22Rv1 (cell line): Measurements from ENCODE around the gene PRKCE.

Experiments
- H3K27ac ChIP-seq: fragments of 450-650 bp; 2 replicates; pipeline ENCODE4 v1.5.1; 2017
- CTCF ChIP-seq: fragments of 450-650 bp; IDR thresholded peaks from 2 replicates; pipeline ENCODE4 v1.5.1; 2017; ENCODE audit warnings: mild to moderate bottlenecking
- ZFX ChIP-seq: fragments of 450-650 bp; IDR thresholded peaks from 2 replicates; pipeline ENCODE4 v1.6.1; 2017; ENCODE audit warnings: antibody characterized with exemption, borderline replicate concordance

The PRKCE gene

DNA sequence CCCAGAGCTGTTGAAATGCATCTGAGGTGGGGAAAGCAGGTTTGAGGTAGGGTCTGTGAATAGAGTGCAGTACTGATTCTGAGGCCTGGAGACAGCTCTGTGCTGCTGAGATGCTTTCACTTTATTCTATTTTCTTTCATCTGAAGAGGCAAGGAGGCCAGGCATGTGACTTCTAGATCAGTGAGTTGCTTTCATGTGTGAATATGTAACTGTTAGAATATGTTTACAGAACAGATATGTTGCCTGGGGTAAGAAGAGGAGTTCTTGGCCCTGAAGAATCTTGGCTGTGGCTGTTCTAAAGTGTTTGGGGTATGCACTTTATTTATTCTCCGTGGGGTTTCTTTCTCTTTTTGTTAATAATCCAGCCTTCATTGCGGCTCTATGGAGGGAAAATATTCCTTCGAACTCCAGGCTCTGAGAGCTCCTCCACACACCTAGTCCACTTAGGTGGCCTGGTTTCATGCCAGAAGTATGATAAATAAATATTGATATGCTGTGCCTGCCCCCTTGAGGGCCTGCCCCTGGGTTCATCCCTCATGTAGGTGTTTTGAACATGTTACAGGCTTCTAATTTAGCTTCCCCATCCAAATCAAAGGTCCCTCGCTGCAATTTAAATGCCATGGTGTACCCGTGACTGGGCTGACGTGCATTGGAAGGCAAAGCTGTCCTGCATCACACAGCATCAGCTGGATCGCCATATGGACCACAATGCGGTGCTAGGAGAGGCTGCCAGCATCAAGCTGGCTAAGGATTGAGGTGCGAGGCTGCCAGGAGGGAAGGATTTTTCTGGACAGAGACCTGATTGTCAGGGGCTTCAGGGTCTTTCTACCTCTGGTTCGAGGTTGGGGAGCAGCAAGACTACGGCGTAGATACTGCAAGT is 102.9 kb downstream of the PRKCE start:
- H3K27ac ChIP-seq, result no peak overlapping the region
- no peak for TF ChIP-seq ZFX
- TF ChIP-seq CTCF, result no peak

DNA sequence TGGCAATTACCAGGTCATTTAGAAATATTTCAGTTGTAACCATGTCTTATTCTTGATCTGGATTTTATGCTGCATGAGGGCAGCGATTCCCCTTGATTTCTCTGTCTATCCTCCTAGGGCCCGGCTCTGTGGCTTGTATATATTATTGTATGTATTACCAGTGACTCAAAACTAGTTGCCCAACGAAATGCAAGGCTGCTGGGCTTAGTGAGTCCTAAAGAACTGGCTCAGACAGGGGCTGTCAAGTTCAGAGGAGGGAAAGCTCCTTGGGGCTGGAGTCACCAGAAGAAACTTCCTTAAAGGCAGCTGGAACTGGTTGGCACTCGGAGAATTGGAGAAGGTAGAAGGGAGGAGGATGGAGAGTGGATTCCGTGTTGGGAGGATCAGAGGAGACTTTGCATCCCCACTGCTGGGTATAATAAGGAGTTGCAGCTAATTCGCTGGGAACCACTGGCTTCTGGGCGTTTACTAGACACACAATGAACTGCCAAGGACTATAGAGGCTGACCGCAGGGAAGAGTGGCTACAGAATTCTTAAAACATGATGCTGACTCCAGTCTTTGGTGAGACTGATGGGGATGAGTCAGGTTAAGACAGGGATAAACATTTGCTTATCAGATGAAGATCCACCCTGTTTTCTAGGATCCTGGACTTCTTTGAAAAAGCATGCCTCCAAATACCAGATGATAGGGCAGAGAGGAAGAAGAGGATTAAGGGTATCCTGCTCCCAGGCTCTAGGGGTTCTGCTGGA is 104.3 kb downstream of the PRKCE start:
- no peak overlapping the region for H3K27ac ChIP-seq
- no peak for TF ChIP-seq ZFX
- TF ChIP-seq CTCF, result no peak

- TF ChIP-seq CTCF (no peak), ZFX (no peak)
- H3K27ac ChIP-seq, result no peak overlapping the region
Measured at GRCh38 chr2:45758018-45758417, 106.5 kb downstream of the PRKCE start.

DNA sequence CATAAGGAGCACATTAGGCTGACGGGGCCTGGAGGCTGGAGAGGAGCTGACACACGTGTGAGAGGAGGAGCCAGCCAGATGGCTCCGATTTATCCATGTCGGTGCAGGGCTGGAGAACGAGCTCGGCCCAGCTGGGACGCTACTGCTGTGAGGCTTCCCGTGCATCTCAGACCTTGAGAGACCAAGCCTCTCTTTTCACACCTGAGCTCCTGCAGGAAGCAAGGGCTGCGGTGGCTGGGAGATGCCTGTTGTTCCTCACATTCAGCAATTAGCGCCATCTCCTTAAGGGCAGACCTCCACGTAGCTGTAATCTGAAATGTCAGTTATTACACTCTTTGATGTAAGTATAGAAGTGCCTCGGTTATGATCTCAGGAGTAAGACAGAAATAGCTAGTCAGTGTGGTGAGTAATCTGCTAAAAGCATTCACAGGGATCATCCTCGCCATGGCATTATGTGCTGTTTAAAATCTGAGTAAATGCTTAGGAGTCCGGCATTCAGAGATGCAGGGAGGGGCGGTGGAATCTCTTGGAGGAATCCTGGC is 107.9 kb downstream of the PRKCE start:
- no peak for TF ChIP-seq CTCF
- no peak for TF ChIP-seq ZFX

DNA sequence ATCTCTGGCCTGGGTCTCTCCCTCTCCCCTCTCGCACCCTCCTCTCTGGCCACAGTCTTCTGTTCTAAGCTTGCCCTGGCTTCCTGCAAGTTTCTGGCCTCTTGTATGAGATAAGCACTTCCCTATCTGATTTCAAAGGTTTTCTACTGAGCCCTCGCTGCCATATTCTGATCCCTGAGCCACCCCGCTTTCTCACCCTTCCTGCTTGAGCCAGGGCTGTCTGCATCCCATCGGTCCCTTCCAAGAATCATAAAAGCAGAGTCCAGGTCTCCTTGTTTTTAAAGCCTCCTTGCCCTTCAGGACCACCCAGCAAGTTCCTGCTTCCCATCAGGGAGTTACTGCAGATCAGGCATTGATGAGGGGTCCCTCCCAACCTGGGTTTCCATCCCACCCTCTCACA is 110.2 kb downstream of the PRKCE start:
- H3K27ac ChIP-seq, result no peak overlapping the region
- TF ChIP-seq ZFX, result no peak
- no peak for TF ChIP-seq CTCF

More for the DNA sequence above, 107.9 kb downstream of the PRKCE start:
- H3K27ac ChIP-seq, result no peak overlapping the region

- H3K27ac ChIP-seq, result no peak overlapping the region
- TF ChIP-seq ZFX (no peak), CTCF (no peak)
Measured at GRCh38 chr2:45763255-45763654, 111.8 kb downstream of the PRKCE start.
